Choroid plexus epithelial cell (primary cell): ENCODE data around the gene FGGY.

Experiments used
- DNase-seq: peaks from one replicate; pipeline ENCODE4 v3.0.0-alpha.2; 2010; ENCODE audit warnings: low read depth
- H3K4me3 ChIP-seq: 2 replicates; pipeline ENCODE4 v1.5.1; 2011; ENCODE audit warnings: low read depth, mild to moderate bottlenecking, control low read depth, low read length, moderate library complexity
- CTCF ChIP-seq: conservative IDR thresholded peaks from 2 replicates; pipeline ENCODE4 v1.5.1; 2011; ENCODE audit warnings: low read depth, mild to moderate bottlenecking, control low read depth, inconsistent platforms, low read length, moderate library complexity

FGGY gene

GRCh38 chr1:59509341-59509875 lies 212.5 kb downstream of the FGGY start:
- DNase-seq, result no peak
- no peak overlapping the region for H3K4me3 ChIP-seq
- TF ChIP-seq CTCF, result no peak

- no peak for DNase-seq
- no peak overlapping the region for H3K4me3 ChIP-seq
- no peak for TF ChIP-seq CTCF
These were observed 213.4 kb downstream of the FGGY start for GRCh38 chr1:59510249-59510648.

GRCh38 chr1:59511476-59512465 lies 214.9 kb downstream of the FGGY start:
- H3K4me3 ChIP-seq, result no peak overlapping the region
- no peak for TF ChIP-seq CTCF
- DNase-seq, result peak; percentile 79

- no peak overlapping the region for H3K4me3 ChIP-seq
- TF ChIP-seq CTCF, result no peak
- DNase-seq, result no peak
These were observed 215.8 kb downstream of the FGGY start for GRCh38 chr1:59512702-59513101.

- peak; percentile 34 for DNase-seq
- no peak overlapping the region for H3K4me3 ChIP-seq
- TF ChIP-seq CTCF, result no peak
These were observed 217.4 kb downstream of the FGGY start for GRCh38 chr1:59514061-59514909.

- TF ChIP-seq CTCF, result no peak
These were observed 220.0 kb downstream of the FGGY start for GRCh38 chr1:59516881-59517280.

More at GRCh38 chr1:59516881-59517280, 220.0 kb downstream of the FGGY start:
- H3K4me3 ChIP-seq, result no peak overlapping the region
- peak; percentile 82 for DNase-seq
